Transverse colon (tissue), 4 donors: Measurements from ENCODE around the gene ABCG1. TPM values are rescaled to one million over a fixed set of nuclear protein-coding genes. Genes with fewer than 3 reads are reported as not detected.

Source experiments
- DNase-seq: peaks from one replicate; pipeline ENCODE4 v3.0.0-alpha.2; 2019
- H3K27ac ChIP-seq, 4 donors: fragments of 200-600 bp; sonication (generic); 2 replicates each; pipeline ENCODE4 v1.5.1; 2016 to 2018; ENCODE audit warnings: inconsistent platforms in 4 of 4
- H3K27me3 ChIP-seq: fragments of 200-600 bp; sonication (generic); 2 replicates; pipeline ENCODE4 v1.5.1; 2017; ENCODE audit warnings: inconsistent platforms
- H3K36me3 ChIP-seq, 4 donors: fragments of 200-600 bp; sonication (generic); 2 replicates each; pipeline ENCODE4 v1.5.1; 2017 to 2019; ENCODE audit warnings: inconsistent platforms in 4 of 4
- H3K4me1 ChIP-seq, 4 donors: fragments of 200-600 bp; sonication (generic); 2 replicates each; pipeline ENCODE4 v1.5.1; 2017 to 2020; ENCODE audit warnings: inconsistent platforms in 4 of 4
- H3K4me3 ChIP-seq, 4 donors: fragments of 200-600 bp; sonication (generic); 1 replicate in 1 of 4; 2 replicates in 3 of 4; pipeline versions ENCODE4 v1.5.1 to v1.6.1; 2017 to 2019; ENCODE audit warnings: inconsistent platforms in 4 of 4
- H3K9me3 ChIP-seq, 2 donors: fragments of 200-600 bp; sonication (generic); 2 replicates each; pipeline ENCODE4 v1.5.1; 2017 to 2019; ENCODE audit warnings: inconsistent platforms in 2 of 2
- CTCF ChIP-seq, 5 experiments: fragments of 200-600 bp in 3 of 5; fragments of 450-650 bp in 2 of 5; sonication (generic) in 3 of 5; IDR thresholded peaks; 1 replicate in 2 of 5; 2 replicates in 3 of 5; pipeline ENCODE4 v1.5.1; 2016 to 2017; ENCODE audit warnings: antibody characterized with exemption in 5 of 5, inconsistent platforms in 3 of 5, mild to moderate bottlenecking in 2 of 5, moderate library complexity in 1 of 5
- EP300 ChIP-seq: sonication (generic); formaldehyde crosslinking; IDR thresholded peaks from one replicate; pipeline ENCODE4 v1.6.1; 2017; ENCODE audit warnings: antibody characterized with exemption, low read depth
- POLR2A ChIP-seq: fragments of 450-650 bp; IDR thresholded peaks from one replicate; pipeline ENCODE4 v1.6.1; 2016; ENCODE audit warnings: antibody characterized with exemption, mild to moderate bottlenecking, moderate library complexity
- POLR2AphosphoS5 ChIP-seq, 3 donors: sonication (generic); formaldehyde crosslinking; IDR thresholded peaks; one replicate each; pipeline ENCODE4 v1.6.1; 2016; ENCODE audit warnings: antibody characterized with exemption in 3 of 3
- WGBS, 2 donors: methylation state at CpG; one replicate each; pipeline ENCODE4 v1.1.5; 2018; ENCODE audit warnings: low coverage in 1 of 2; 5-methylcytosine and 5-hydroxymethylcytosine counted together
- in situ Hi-C, 4 donors: fragments of 200-750 bp; cut with MboI; loops; one replicate each; pipeline versions ENCODE4 v1.15.0 to v1.15.1; 2017; ENCODE audit warnings: low sequenced_read_pairs in 3 of 4, low pct_ligation_motif_present in 1 of 4, low pct_unique_long_range_greater_than_20kb in 1 of 4
- intact Hi-C: fragments of 100-400 bp; cut with DNase I; formaldehyde crosslinking; loops from one replicate; pipeline ENCODE4 v1.15.1; 2023; ENCODE audit warnings: low total_unique reads
- total RNA-seq, 4 donors: library from RNA; depleted of rRNA; stranded (reverse); fragments of >200 nt; gene quantifications; one replicate each; pipeline ENCODE4 v1.1.0, GENCODE V29; 2016

Gene ABCG1
- total RNA-seq, 4 donors from 2014 or later = 17.1 to 67.7 (median 53.2) TPM

- intact Hi-C loops = no loop called here
- Histone ChIP-seq H3K4me3 (no peak overlapping the region), H3K27me3 (no peaks in the 10 kb centered on the region), H3K36me3 (no peaks in the 10 kb centered on the region), H3K4me1 (peaks cover 0 to 10% (median 0%) of the 10 kb centered on the region in 4 donors), H3K9me3 (no peaks in the 10 kb centered on the region), H3K27ac (no peak overlapping the region)
- DNase-seq = no peak
- WGBS, 2 donors = 55 to 83% methylated on average over 1 to 10 of the region's 10 CpGs
- in situ Hi-C loops = no loop called here
- TF ChIP-seq POLR2A = no peak
- TF ChIP-seq EP300 = no peak
- no peak for TF ChIP-seq POLR2AphosphoS5 (IDR thresholded peaks at IDR 0.05)
- no peak for TF ChIP-seq CTCF (IDR thresholded peaks at IDR 0.05)
Measured at GRCh38 chr21:42245331-42246193, 26.6 kb downstream of the ABCG1 start.

- 61 to 90% methylated on average over 4 to 11 of the region's 11 CpGs for WGBS, 2 donors
- no peaks in the 10 kb centered on the region for H3K9me3 ChIP-seq
- in situ Hi-C loops = no loop called here
Measured at GRCh38 chr21:42247716-42248115, 28.8 kb downstream of the ABCG1 start.

GRCh38 chr21:42248241-42248640 is 29.3 kb downstream of the ABCG1 start:
- WGBS, 2 donors = 89 to 100% methylated on average over 2 to 8 of the region's 8 CpGs
- peaks cover 2 to 29% (median 5%) of the 10 kb centered on the region in 4 donors for H3K4me1 ChIP-seq
- H3K27me3 ChIP-seq = no peaks in the 10 kb centered on the region
- no peak for TF ChIP-seq CTCF (IDR thresholded peaks at IDR 0.05)
- no peak for TF ChIP-seq POLR2AphosphoS5 (IDR thresholded peaks at IDR 0.05)
- TF ChIP-seq EP300 = no peak
- TF ChIP-seq POLR2A = no peak
- H3K9me3 ChIP-seq = no peaks in the 10 kb centered on the region
- in situ Hi-C loops = no loop called here
- H3K4me3 ChIP-seq = no peak overlapping the region
- DNase-seq = no peak
- no peaks in the 10 kb centered on the region for H3K36me3 ChIP-seq
- intact Hi-C loops = no loop called here
- no peak overlapping the region for H3K27ac ChIP-seq

More at GRCh38 chr21:42247716-42248115, 28.8 kb downstream of the ABCG1 start:
- H3K4me3 ChIP-seq = no peak overlapping the region
- H3K36me3 ChIP-seq = no peaks in the 10 kb centered on the region
- no peak for DNase-seq
- intact Hi-C loops = no loop called here
- H3K4me1 ChIP-seq = peaks cover 0 to 23% (median 2%) of the 10 kb centered on the region in 4 donors
- no peaks in the 10 kb centered on the region for H3K27me3 ChIP-seq
- no peak for TF ChIP-seq POLR2A
- TF ChIP-seq CTCF (IDR thresholded peaks at IDR 0.05) = no peak
- H3K27ac ChIP-seq = no peak overlapping the region

GRCh38 chr21:42248783-42249597 is 30.1 kb downstream of the ABCG1 start:
- intact Hi-C loops = no loop called here
- no peak for TF ChIP-seq EP300
- no peak for TF ChIP-seq CTCF (IDR thresholded peaks at IDR 0.05)
- TF ChIP-seq POLR2A = no peak
- no peak for TF ChIP-seq POLR2AphosphoS5 (IDR thresholded peaks at IDR 0.05)
- H3K4me3 ChIP-seq = no peak overlapping the region
- H3K27me3 ChIP-seq = no peaks in the 10 kb centered on the region
- H3K9me3 ChIP-seq = no peaks in the 10 kb centered on the region
- in situ Hi-C loops = no loop called here
- no peak for DNase-seq
- no peak overlapping the region for H3K27ac ChIP-seq
- WGBS, 2 donors = 75 to 90% methylated on average over 11 to 12 of the region's 12 CpGs
- H3K4me1 ChIP-seq = peaks cover 3 to 31% (median 5%) of the 10 kb centered on the region in 4 donors
- H3K36me3 ChIP-seq = no peaks in the 10 kb centered on the region
